ENCODE data around the gene KATNIP. TPM values are rescaled to one million over a fixed set of nuclear protein-coding genes. Genes with fewer than 3 reads are reported as not detected.
A peak's percentile ranks its signal among the peaks of the same experiment; 100 is the strongest.

Gene KATNIP
- polyA plus RNA-seq = 10 to 100 TPM in 3 of 4 donors, 1 to 10 TPM in 1; 1.9 to 17.5 (median 10.5) TPM
- long read RNA-seq, donor 1 = 0 reads
- long read RNA-seq, donor 2, partial matches to known transcripts = 0 of 1 reads
- long read RNA-seq, donor 2, other reads (novel, unspliced or antisense) = 0 of 1 reads
- long read RNA-seq, donor 3 = 0 reads
- long read RNA-seq, donor 4 = 0 reads
- long read RNA-seq, donor 5, partial matches to known transcripts = 0 of 1 reads
- long read RNA-seq, donor 5, other reads (novel, unspliced or antisense) = 0 of 1 reads
- long read RNA-seq, donor 6, partial matches to known transcripts = 0 of 2 reads
- long read RNA-seq, donor 6, other reads (novel, unspliced or antisense) = 0 of 2 reads
- long read RNA-seq, donor 7, partial matches to known transcripts = 0 of 1 reads
- long read RNA-seq, donor 7, other reads (novel, unspliced or antisense) = 0 of 1 reads
- long read RNA-seq, donor 8 = 0 reads
- long read RNA-seq, donor 9 = 0 reads
- long read RNA-seq, donor 10, partial matches to known transcripts = 0 of 1 reads
- long read RNA-seq, donor 10, other reads (novel, unspliced or antisense) = 0 of 1 reads

- Histone ChIP-seq H3K9me3 (ENCODE audit: control insufficient read depth in 2 of 2, insufficient read depth in 1 of 2, low read depth in 1 of 2, low read length in 1 of 2) (no peaks in the 10 kb centered on the region), H3K4me1 (ENCODE audit: control insufficient read depth in 3 of 3, insufficient read depth in 2 of 3, low read depth in 1 of 3, low read length in 2 of 3) (peaks cover 0 to 9% (median 6%) of the 10 kb centered on the region in 3 donors), H3K27ac (ENCODE audit: low read depth in 1 of 3, low read length in 2 of 3) (peak within 1 kb of the TSS in 2 of 3 donors; percentile 78 to 79), H3K4me3 (ENCODE audit: low read depth in 1 of 3, low read length in 3 of 3) (peak within 1 kb of the TSS; percentile 74 to 99 (median 81)), H3K36me3 (ENCODE audit: control insufficient read depth in 3 of 3, insufficient read depth in 2 of 3, low read depth in 1 of 3, low read length in 3 of 3) (peaks cover 0 to 2% (median 2%) of the 10 kb centered on the region in 3 donors), H3K27me3 (ENCODE audit: control insufficient read depth in 3 of 3, insufficient read depth in 3 of 3, low read length in 3 of 3) (no peaks in the 10 kb centered on the region)
- FAIRE-seq = no peak
- 0 to 1% (median 1%) methylated on average over 49 to 59 of the region's 59 CpGs for WGBS, 3 donors
- DNase-seq = peak; percentile 100
Observed at GRCh38 chr16:27549746-27550581, at the start of gene KATNIP, which contains the start of gene GTF3C1. Gene KATNIP (plus strand): TSS chr16:27550144. CDS start chr16:27550171, 27 bp downstream. Gene GTF3C1 (minus strand): TSS chr16:27549913. CDS start chr16:27549890, 23 bp downstream.

GRCh38 chr16:27500801-27501200 lies 49.1 kb upstream of the KATNIP start:
- Histone ChIP-seq H3K4me3 (ENCODE audit: low read depth in 1 of 3, low read length in 3 of 3) (no peak overlapping the region), H3K4me1 (ENCODE audit: control insufficient read depth in 3 of 3, insufficient read depth in 2 of 3, low read depth in 1 of 3, low read length in 2 of 3) (no peaks in the 10 kb centered on the region), H3K27ac (ENCODE audit: low read depth in 1 of 3, low read length in 2 of 3) (no peak overlapping the region), H3K27me3 (ENCODE audit: control insufficient read depth in 3 of 3, insufficient read depth in 3 of 3, low read length in 3 of 3) (no peaks in the 10 kb centered on the region), H3K36me3 (ENCODE audit: control insufficient read depth in 3 of 3, insufficient read depth in 2 of 3, low read depth in 1 of 3, low read length in 3 of 3) (peaks cover 35 to 81% (median 64%) of the 10 kb centered on the region in 3 donors), H3K9me3 (ENCODE audit: control insufficient read depth in 2 of 2, insufficient read depth in 1 of 2, low read depth in 1 of 2, low read length in 1 of 2) (no peaks in the 10 kb centered on the region)
- WGBS, 3 donors = 95 to 98% (median 97%) methylated on average over 3 of the region's 3 CpGs
- DNase-seq (no peak), FAIRE-seq (no peak)

DNA sequence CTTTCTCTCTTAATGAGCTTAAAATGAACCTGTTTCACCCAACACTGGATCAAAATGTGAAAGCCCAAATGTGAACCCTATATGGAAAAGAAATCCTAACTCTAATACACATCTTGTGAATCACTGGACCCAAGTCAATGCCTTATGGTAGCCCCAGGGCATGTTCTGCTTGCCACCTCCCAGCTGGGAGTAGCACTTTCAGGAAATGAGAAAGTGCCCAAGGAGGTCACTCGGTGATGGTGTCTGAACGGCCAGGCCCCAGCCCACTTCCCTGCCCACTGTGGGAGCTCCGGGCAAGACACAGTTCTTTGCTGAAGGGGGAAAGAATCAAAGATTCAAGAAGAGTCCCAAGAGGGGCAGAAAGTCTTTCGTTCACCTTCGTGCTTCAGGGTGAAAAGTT lies 46.3 kb upstream of the KATNIP start:
- H3K27ac ChIP-seq (ENCODE audit: low read depth in 1 of 3, low read length in 2 of 3) = no peak overlapping the region
- no peak overlapping the region for H3K4me3 ChIP-seq (ENCODE audit: low read depth in 1 of 3, low read length in 3 of 3)
- DNase-seq (no peak), FAIRE-seq (no peak)
- H3K27me3 ChIP-seq (ENCODE audit: control insufficient read depth in 3 of 3, insufficient read depth in 3 of 3, low read length in 3 of 3) = no peaks in the 10 kb centered on the region
- no peaks in the 10 kb centered on the region for H3K4me1 ChIP-seq (ENCODE audit: control insufficient read depth in 3 of 3, insufficient read depth in 2 of 3, low read depth in 1 of 3, low read length in 2 of 3)
- H3K9me3 ChIP-seq (ENCODE audit: control insufficient read depth in 2 of 2, insufficient read depth in 1 of 2, low read depth in 1 of 2, low read length in 1 of 2) = no peaks in the 10 kb centered on the region
- 87 to 100% (median 88%) methylated on average over 5 of the region's 5 CpGs for WGBS, 3 donors
- peaks cover 31 to 84% (median 69%) of the 10 kb centered on the region in 3 donors for H3K36me3 ChIP-seq (ENCODE audit: control insufficient read depth in 3 of 3, insufficient read depth in 2 of 3, low read depth in 1 of 3, low read length in 3 of 3)

DNA sequence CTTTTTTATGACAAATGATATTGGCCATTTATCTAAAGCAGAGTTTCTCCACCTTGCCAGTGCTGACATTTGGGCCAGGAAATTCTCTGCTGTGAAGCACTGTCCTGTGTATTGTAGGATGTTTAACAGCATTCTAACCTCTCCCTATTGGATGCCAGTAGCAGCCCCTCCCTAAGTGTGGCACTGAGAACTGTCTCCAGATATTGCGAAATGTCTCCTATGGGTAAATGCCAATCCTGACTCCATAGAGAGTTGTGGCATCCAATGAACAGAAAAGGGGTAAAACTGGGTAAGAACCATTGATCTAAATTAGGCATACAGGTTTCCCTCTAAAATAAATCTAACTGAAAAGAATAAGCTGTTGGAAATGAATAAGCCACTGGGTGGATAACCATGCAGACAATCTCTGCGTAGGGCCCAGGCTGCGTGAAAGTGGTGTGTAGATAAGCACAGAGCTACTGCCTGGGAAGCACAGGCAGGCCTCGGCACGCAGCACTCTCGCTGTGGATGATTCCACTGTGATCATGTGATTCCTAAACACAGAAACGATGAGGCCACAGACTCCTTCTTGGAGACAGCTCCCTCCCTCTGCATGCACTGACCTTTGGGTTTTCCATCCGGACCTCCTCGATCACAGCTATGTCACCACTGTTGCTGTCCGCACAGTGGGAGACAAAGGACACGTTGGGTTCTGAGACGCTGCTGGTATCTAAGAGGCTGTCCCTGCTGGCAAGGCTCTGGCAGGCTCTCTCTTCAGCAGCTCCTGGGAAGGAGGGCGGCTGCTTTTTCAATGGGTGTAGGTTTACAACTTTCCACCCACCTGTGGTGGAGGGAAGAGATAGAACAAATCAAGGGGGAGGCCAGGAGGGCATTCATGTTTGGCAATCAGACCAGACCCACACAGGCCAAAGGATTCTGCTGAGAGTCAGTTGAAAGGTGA lies 44.4 kb upstream of the KATNIP start:
- 92 to 95% (median 92%) methylated on average over 13 of the region's 13 CpGs for WGBS, 3 donors
- no peak overlapping the region for H3K4me3 ChIP-seq (ENCODE audit: low read depth in 1 of 3, low read length in 3 of 3)
- peaks cover 27 to 77% (median 61%) of the 10 kb centered on the region in 3 donors for H3K36me3 ChIP-seq (ENCODE audit: control insufficient read depth in 3 of 3, insufficient read depth in 2 of 3, low read depth in 1 of 3, low read length in 3 of 3)
- DNase-seq (no peak), FAIRE-seq (no peak)
- H3K27ac ChIP-seq (ENCODE audit: low read depth in 1 of 3, low read length in 2 of 3) = no peak overlapping the region
- H3K27me3 ChIP-seq (ENCODE audit: control insufficient read depth in 3 of 3, insufficient read depth in 3 of 3, low read length in 3 of 3) = no peaks in the 10 kb centered on the region
- H3K9me3 ChIP-seq (ENCODE audit: control insufficient read depth in 2 of 2, insufficient read depth in 1 of 2, low read depth in 1 of 2, low read length in 1 of 2) = no peaks in the 10 kb centered on the region
- no peaks in the 10 kb centered on the region for H3K4me1 ChIP-seq (ENCODE audit: control insufficient read depth in 3 of 3, insufficient read depth in 2 of 3, low read depth in 1 of 3, low read length in 2 of 3)

- Histone ChIP-seq H3K27ac (ENCODE audit: low read depth in 1 of 3, low read length in 2 of 3) (no peak overlapping the region), H3K4me3 (ENCODE audit: low read depth in 1 of 3, low read length in 3 of 3) (no peak overlapping the region), H3K4me1 (ENCODE audit: control insufficient read depth in 3 of 3, insufficient read depth in 2 of 3, low read depth in 1 of 3, low read length in 2 of 3) (no peaks in the 10 kb centered on the region), H3K36me3 (ENCODE audit: control insufficient read depth in 3 of 3, insufficient read depth in 2 of 3, low read depth in 1 of 3, low read length in 3 of 3) (peaks cover 29 to 75% (median 51%) of the 10 kb centered on the region in 3 donors), H3K27me3 (ENCODE audit: control insufficient read depth in 3 of 3, insufficient read depth in 3 of 3, low read length in 3 of 3) (no peaks in the 10 kb centered on the region), H3K9me3 (ENCODE audit: control insufficient read depth in 2 of 2, insufficient read depth in 1 of 2, low read depth in 1 of 2, low read length in 1 of 2) (no peaks in the 10 kb centered on the region)
- DNase-seq (no peak), FAIRE-seq (no peak)
- 95 to 97% (median 96%) methylated on average over 16 to 17 of the region's 17 CpGs for WGBS, 3 donors
Observed at GRCh38 chr16:27506771-27507170, 43.2 kb upstream of the KATNIP start.

DNA sequence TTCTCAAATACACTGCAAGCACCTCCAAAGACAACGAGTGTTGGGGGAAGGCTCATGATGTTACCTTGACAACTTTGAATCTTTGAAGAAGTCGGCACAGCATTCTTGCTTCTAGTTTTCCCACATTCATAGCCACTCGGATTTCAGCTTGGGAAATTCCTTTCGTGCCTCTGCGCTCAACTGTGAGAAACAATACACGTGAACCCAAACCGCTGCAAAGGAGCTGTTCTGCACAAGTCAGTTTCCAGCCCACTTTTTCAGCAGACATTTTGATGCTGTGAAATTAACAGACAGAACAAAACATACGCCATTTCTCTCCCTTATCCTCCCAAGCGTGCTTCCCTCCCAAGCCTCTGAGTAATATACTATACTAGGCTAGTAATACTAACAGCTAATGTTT lies 41.5 kb upstream of the KATNIP start:
- FAIRE-seq (no peak), DNase-seq (no peak)
- Histone ChIP-seq H3K27me3 (ENCODE audit: control insufficient read depth in 3 of 3, insufficient read depth in 3 of 3, low read length in 3 of 3) (no peaks in the 10 kb centered on the region), H3K36me3 (ENCODE audit: control insufficient read depth in 3 of 3, insufficient read depth in 2 of 3, low read depth in 1 of 3, low read length in 3 of 3) (peaks cover 19 to 67% (median 41%) of the 10 kb centered on the region in 3 donors), H3K9me3 (ENCODE audit: control insufficient read depth in 2 of 2, insufficient read depth in 1 of 2, low read depth in 1 of 2, low read length in 1 of 2) (no peaks in the 10 kb centered on the region), H3K4me3 (ENCODE audit: low read depth in 1 of 3, low read length in 3 of 3) (no peak overlapping the region), H3K27ac (ENCODE audit: low read depth in 1 of 3, low read length in 2 of 3) (no peak overlapping the region), H3K4me1 (ENCODE audit: control insufficient read depth in 3 of 3, insufficient read depth in 2 of 3, low read depth in 1 of 3, low read length in 2 of 3) (no peaks in the 10 kb centered on the region)
- WGBS, 3 donors = 93 to 95% (median 94%) methylated on average over 9 of the region's 9 CpGs

DNA sequence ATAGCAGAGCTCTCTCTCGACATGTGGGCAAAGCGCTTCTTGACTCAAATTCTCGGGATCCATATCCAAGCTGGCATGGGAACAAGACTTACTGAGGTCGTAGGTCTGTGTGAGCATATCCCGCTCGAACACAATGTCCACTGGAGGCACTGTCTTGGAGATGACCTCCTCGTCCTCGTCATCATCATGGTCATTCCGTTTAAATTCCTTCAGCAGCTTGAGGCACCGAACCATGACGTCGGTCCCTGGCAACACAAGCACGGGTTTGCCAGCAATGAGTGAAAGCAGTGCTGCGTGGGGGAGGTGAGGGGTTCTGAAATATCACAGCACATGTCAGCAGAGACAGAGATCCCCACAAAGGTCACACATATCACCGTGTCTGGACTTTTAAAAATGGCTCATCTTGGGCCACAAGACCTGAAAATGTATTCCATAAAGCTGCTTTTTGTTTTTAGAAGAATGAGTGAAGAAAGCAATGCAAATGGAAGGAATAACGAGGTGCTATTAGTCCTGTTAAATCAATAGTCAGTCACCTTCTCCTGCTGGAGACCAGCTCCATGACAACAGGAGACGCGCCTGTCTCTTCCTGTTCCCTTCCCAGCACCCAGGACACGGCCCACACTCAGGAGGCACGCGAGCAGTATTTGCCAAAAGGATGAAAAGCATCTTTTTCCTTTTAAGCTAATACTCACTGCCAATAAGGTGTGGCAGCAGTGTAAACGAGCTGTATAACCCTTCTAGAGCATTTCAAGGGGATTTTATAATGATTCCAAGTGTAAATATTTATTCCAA lies 38.1 kb upstream of the KATNIP start:
- Histone ChIP-seq H3K36me3 (ENCODE audit: control insufficient read depth in 3 of 3, insufficient read depth in 2 of 3, low read depth in 1 of 3, low read length in 3 of 3) (peaks cover 14 to 58% (median 17%) of the 10 kb centered on the region in 3 donors), H3K4me3 (ENCODE audit: low read depth in 1 of 3, low read length in 3 of 3) (no peak overlapping the region), H3K9me3 (ENCODE audit: control insufficient read depth in 2 of 2, insufficient read depth in 1 of 2, low read depth in 1 of 2, low read length in 1 of 2) (no peaks in the 10 kb centered on the region), H3K27ac (ENCODE audit: low read depth in 1 of 3, low read length in 2 of 3) (no peak overlapping the region), H3K4me1 (ENCODE audit: control insufficient read depth in 3 of 3, insufficient read depth in 2 of 3, low read depth in 1 of 3, low read length in 2 of 3) (no peaks in the 10 kb centered on the region), H3K27me3 (ENCODE audit: control insufficient read depth in 3 of 3, insufficient read depth in 3 of 3, low read length in 3 of 3) (no peaks in the 10 kb centered on the region)
- no peak for DNase-seq
- no peak for FAIRE-seq
- WGBS, 3 donors = 86 to 91% (median 90%) methylated on average over 22 of the region's 22 CpGs
